Lung (tissue), 12 donors: ENCODE measurements around the gene ATP8A1. TPM values are rescaled to one million over a fixed set of nuclear protein-coding genes. Genes with fewer than 3 reads are reported as not detected.
A peak's percentile ranks its signal among the peaks of the same experiment; 100 is the strongest.

Source experiments
- ATAC-seq: fragments of 200-7000 bp; cut with Tn5 transposase; one replicate; pipeline ENCODE4 v1.9.1; 2020; ENCODE audit warnings: moderate number of reproducible peaks; ENCODE audit not compliant: insufficient read depth, low FRiP score
- DNase-seq, 3 donors: peaks; one replicate each; pipeline ENCODE4 v3.0.0-alpha.2; 2013 to 2017
- H3K27ac ChIP-seq, 2 donors: one replicate each; pipeline ENCODE4 v1.5.1; 2013; ENCODE audit warnings: mild to moderate bottlenecking in 2 of 2, moderate library complexity in 2 of 2, control low read depth in 1 of 2, inconsistent platforms in 1 of 2, low read depth in 1 of 2, low read length in 1 of 2
- H3K27me3 ChIP-seq, 3 donors: one replicate each; pipeline ENCODE4 v1.5.1; 2013; ENCODE audit warnings: low read length in 2 of 3; ENCODE audit not compliant: control insufficient read depth in 3 of 3, insufficient read depth in 3 of 3
- H3K36me3 ChIP-seq, 4 donors: one replicate each; pipeline ENCODE4 v1.5.1; 2013; ENCODE audit warnings: low read length in 4 of 4, mild to moderate bottlenecking in 1 of 4, moderate library complexity in 1 of 4; ENCODE audit not compliant: control insufficient read depth in 4 of 4, insufficient read depth in 4 of 4
- H3K4me1 ChIP-seq, 5 donors: one replicate each; pipeline ENCODE4 v1.5.1; 2013; ENCODE audit warnings: low read length in 5 of 5, mild to moderate bottlenecking in 2 of 5, moderate library complexity in 1 of 5; ENCODE audit not compliant: control insufficient read depth in 5 of 5, insufficient read depth in 5 of 5
- H3K4me3 ChIP-seq: one replicate; pipeline ENCODE4 v1.5.1; 2013; ENCODE audit warnings: mild to moderate bottlenecking, control low read depth, moderate library complexity
- H3K9ac ChIP-seq, 2 donors: one replicate each; pipeline ENCODE4 v1.5.1; 2013; ENCODE audit warnings: low read length in 2 of 2, control low read depth in 1 of 2; ENCODE audit not compliant: insufficient read depth in 1 of 2
- H3K9me3 ChIP-seq, 4 donors: one replicate each; pipeline ENCODE4 v1.5.1; 2013; ENCODE audit warnings: low read length in 3 of 4, mild to moderate bottlenecking in 1 of 4, moderate library complexity in 1 of 4; ENCODE audit not compliant: control insufficient read depth in 4 of 4, insufficient read depth in 3 of 4
- WGBS, 2 donors: extraction: QIAGEN DNeasy Blood & Tissue Kit; methylation state at CpG; one replicate each; pipeline ENCODE4 v1.1.7; 2013; 5-methylcytosine and 5-hydroxymethylcytosine counted together
- polyA plus RNA-seq, 2 donors: library from polyadenylated mRNA; stranded (reverse); fragments of 200-250 nt; gene quantifications; one replicate each; pipeline ENCODE4 v1.2.1, GENCODE V29; 2013
- total RNA-seq, 2 donors: library from RNA; depleted of rRNA in 1 of 2; stranded (reverse); fragments of >200 nt in 1 of 2; gene quantifications; one replicate each; pipeline ENCODE4 v1.2.1, GENCODE V29; 2014 to 2021
- TF ChIP-seq, protein P1 (sequence below): IDR thresholded peaks from 2 replicates; pipeline ENCODE4 v1.5.1; 2012; ENCODE audit warnings: mild to moderate bottlenecking; ENCODE audit errors: control extremely low read depth, extremely low read depth
- donor health status: control.
- donor health status: control.
- donor health status: Bipolar disorder and iron deficiency.
- donor health status: healthy.
- donor health status: DM: yes; HTN: yes; CAD: no.

The ATP8A1 gene
- total and polyA plus RNA-seq, 4 donors = 13.8 to 297 (median 48.9) TPM

DNA sequence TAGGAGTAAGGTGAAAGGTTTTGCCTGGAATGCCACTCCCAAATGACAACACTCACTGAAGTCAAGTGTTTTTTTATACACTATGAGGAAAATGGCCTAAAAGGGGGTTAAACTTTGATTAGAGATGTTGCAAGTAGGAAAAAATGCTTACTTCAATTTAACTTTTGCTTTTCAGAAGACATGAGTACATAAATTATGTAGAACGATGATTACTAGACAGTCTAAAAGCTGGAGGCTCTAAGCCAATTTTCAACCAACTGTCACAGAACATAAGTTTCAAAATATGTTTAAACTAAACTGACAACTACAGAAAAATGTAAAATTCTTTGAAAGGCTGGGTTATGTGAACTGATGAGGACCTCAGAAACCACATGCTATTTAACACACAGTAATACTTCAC, 176.2 kb downstream of the ATP8A1 start:
- H3K4me1 ChIP-seq = peaks cover 0 to 14% (median 0%) of the 10 kb centered on the region in 5 donors
- DNase-seq = peak in 2 of 3 donors; percentile 23 to 45
- H3K27me3 ChIP-seq = no peaks in the 10 kb centered on the region
- no peaks in the 10 kb centered on the region for H3K9me3 ChIP-seq
- no peak overlapping the region for H3K9ac ChIP-seq
- no peak overlapping the region for H3K4me3 ChIP-seq
- WGBS, 2 donors = 49 to 82% methylated on average over 1 of the region's 1 CpG
- no peak overlapping the region for H3K27ac ChIP-seq
- TF ChIP-seq, protein P1, sequence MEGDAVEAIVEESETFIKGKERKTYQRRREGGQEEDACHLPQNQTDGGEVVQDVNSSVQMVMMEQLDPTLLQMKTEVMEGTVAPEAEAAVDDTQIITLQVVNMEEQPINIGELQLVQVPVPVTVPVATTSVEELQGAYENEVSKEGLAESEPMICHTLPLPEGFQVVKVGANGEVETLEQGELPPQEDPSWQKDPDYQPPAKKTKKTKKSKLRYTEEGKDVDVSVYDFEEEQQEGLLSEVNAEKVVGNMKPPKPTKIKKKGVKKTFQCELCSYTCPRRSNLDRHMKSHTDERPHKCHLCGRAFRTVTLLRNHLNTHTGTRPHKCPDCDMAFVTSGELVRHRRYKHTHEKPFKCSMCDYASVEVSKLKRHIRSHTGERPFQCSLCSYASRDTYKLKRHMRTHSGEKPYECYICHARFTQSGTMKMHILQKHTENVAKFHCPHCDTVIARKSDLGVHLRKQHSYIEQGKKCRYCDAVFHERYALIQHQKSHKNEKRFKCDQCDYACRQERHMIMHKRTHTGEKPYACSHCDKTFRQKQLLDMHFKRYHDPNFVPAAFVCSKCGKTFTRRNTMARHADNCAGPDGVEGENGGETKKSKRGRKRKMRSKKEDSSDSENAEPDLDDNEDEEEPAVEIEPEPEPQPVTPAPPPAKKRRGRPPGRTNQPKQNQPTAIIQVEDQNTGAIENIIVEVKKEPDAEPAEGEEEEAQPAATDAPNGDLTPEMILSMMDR = no peak
- H3K36me3 ChIP-seq = peaks cover 0 to 2% (median 0%) of the 10 kb centered on the region in 4 donors
- ATAC-seq = no peak

DNA sequence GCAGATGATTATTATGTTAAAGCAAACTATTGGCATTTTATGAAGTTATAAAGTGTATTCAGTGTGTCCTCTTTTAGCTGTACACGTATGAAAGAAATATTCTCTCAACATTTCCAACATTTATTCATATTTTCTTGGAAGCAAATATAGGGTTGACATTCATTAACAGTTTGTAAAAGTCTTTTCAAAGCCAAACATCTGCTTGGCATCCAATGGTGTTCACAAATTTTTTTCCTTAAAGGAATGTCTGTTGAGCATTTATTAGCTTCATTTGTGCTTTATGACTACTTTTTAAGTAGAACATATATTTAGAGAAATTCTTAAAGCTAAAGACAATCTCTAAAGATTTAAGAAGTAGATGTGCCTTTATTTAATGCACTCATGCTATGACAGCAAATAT, 176.6 kb downstream of the ATP8A1 start:
- peaks cover 0 to 2% (median 0%) of the 10 kb centered on the region in 4 donors for H3K36me3 ChIP-seq

DNA sequence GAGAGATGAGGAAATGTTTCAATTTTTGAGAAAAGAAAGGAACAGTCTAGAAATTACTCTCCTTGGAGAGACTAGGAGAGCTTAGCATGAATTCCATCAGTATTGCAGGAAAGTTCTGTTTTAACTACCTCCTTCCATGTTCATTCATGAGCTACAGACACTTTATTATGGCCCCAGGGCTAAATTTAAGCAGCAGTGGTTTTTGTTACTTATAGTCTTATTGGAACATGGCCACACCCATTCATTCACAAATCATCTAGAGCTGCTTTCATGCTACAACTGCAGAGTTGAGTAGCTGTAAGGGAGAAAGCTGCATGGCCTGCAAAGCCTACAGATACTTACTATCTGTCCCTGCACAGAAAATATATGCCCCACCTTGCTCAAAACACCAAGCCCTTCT, 178.0 kb downstream of the ATP8A1 start:
- no peak overlapping the region for H3K27ac ChIP-seq
- no peaks in the 10 kb centered on the region for H3K27me3 ChIP-seq
- DNase-seq (no peak), ATAC-seq (no peak)
- H3K4me1 ChIP-seq = peaks cover 0 to 14% (median 0%) of the 10 kb centered on the region in 5 donors
- H3K9ac ChIP-seq = no peak overlapping the region
- TF ChIP-seq, protein P1 = no peak
- no peaks in the 10 kb centered on the region for H3K9me3 ChIP-seq
- peaks cover 0 to 2% (median 0%) of the 10 kb centered on the region in 4 donors for H3K36me3 ChIP-seq
- no peak overlapping the region for H3K4me3 ChIP-seq

More for the DNA sequence above, 176.6 kb downstream of the ATP8A1 start:
- 87% methylated on average over 1 of the region's 1 CpG for WGBS, 2 donors
- no peak overlapping the region for H3K27ac ChIP-seq
- DNase-seq (no peak), ATAC-seq (no peak)
- H3K27me3 ChIP-seq = no peaks in the 10 kb centered on the region
- H3K9ac ChIP-seq = no peak overlapping the region
- no peak overlapping the region for H3K4me3 ChIP-seq
- TF ChIP-seq, protein P1 = no peak
- no peaks in the 10 kb centered on the region for H3K9me3 ChIP-seq
- H3K4me1 ChIP-seq = peaks cover 0 to 14% (median 0%) of the 10 kb centered on the region in 5 donors

DNA sequence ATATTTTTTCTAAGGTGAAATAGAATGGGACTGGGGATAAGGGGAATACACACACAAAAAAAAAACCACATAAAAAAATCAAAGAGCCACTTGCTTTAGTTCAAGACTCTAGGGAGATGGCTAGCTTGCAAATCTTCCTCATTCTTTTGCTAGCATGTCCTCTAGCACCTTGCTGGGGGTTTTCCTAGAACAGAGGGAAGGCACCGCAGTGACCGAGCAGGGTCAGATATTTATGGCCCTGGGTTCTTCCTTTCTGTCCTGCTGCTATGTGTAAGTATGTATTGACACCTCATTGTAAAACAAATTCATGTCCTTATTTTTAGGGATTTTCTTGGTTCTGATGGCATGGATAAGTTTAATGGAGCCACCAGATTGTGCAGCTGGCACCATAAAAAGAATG, 178.4 kb downstream of the ATP8A1 start:
- Histone ChIP-seq H3K4me3 (no peak overlapping the region), H3K27ac (no peak overlapping the region), H3K4me1 (peaks cover 0 to 14% (median 0%) of the 10 kb centered on the region in 5 donors), H3K27me3 (no peaks in the 10 kb centered on the region), H3K9ac (no peak overlapping the region), H3K36me3 (peaks cover 0 to 2% (median 0%) of the 10 kb centered on the region in 4 donors), H3K9me3 (no peaks in the 10 kb centered on the region)
- DNase-seq (no peak), ATAC-seq (no peak)
- 90 to 97% methylated on average over 2 of the region's 2 CpGs for WGBS, 2 donors
- TF ChIP-seq, protein P1 = no peak
